DND-41 (cell line): ENCODE measurements around the gene NEURL1.

Source experiments
- ATAC-seq: fragments of 200-7000 bp; cut with Tn5 transposase; 3 replicates; pipeline ENCODE4 v1.9.1; 2021; ENCODE audit warnings: low read depth; ENCODE audit not compliant: insufficient read depth
- DNase-seq: peaks from one replicate; pipeline ENCODE4 v3.0.0-alpha.2; 2020
- H2AFZ ChIP-seq: 2 replicates; pipeline ENCODE4 v1.6.0; 2012; ENCODE audit warnings: low read depth, low read length
- H3K27ac ChIP-seq: 2 replicates; pipeline ENCODE4 v1.5.1; 2012; ENCODE audit warnings: low read length, inconsistent platforms
- H3K27me3 ChIP-seq: fragments of 200-600 bp; sonication (generic); 2 replicates; pipeline ENCODE4 v1.6.0; 2012; ENCODE audit warnings: low read length, mild to moderate bottlenecking, inconsistent platforms; ENCODE audit not compliant: insufficient read depth, poor library complexity
- H3K36me3 ChIP-seq: 2 replicates; pipeline ENCODE4 v1.5.1; 2012; ENCODE audit warnings: low read length, inconsistent platforms; ENCODE audit not compliant: insufficient read depth
- H3K4me1 ChIP-seq: 2 replicates; pipeline ENCODE4 v1.5.1; 2012; ENCODE audit warnings: mild to moderate bottlenecking, low read length; ENCODE audit not compliant: insufficient read depth
- H3K4me2 ChIP-seq: 2 replicates; pipeline ENCODE4 v1.6.0; 2012; ENCODE audit warnings: mild to moderate bottlenecking, moderate library complexity, low read length, inconsistent platforms; ENCODE audit not compliant: insufficient read depth
- H3K4me3 ChIP-seq, 2 experiments: fragments of 200-600 bp in 1 of 2; shearing (Covaris generic) in 1 of 2; 2 replicates each; pipeline ENCODE4 v1.5.1; 2012 to 2016; ENCODE audit warnings: inconsistent platforms in 2 of 2, low read length in 2 of 2, mild to moderate bottlenecking in 2 of 2, low read depth in 1 of 2, moderate library complexity in 1 of 2
- H3K79me2 ChIP-seq: 2 replicates; pipeline ENCODE4 v1.6.0; 2012; ENCODE audit warnings: low read length, inconsistent platforms; ENCODE audit not compliant: insufficient read depth
- H3K9ac ChIP-seq: 2 replicates; pipeline ENCODE4 v1.6.0; 2012; ENCODE audit warnings: low read depth, mild to moderate bottlenecking, inconsistent platforms, low read length, moderate library complexity
- H3K9me3 ChIP-seq: 2 replicates; pipeline ENCODE4 v1.5.1; 2012; ENCODE audit warnings: low read length, moderate library complexity, mild to moderate bottlenecking, inconsistent platforms; ENCODE audit not compliant: insufficient read depth, severe bottlenecking
- H4K20me1 ChIP-seq: 2 replicates; pipeline ENCODE4 v1.6.0; 2012; ENCODE audit warnings: low read length; ENCODE audit not compliant: insufficient read depth
- EZH2 ChIP-seq: IDR thresholded peaks from 3 replicates; pipeline ENCODE4 v1.6.1; 2012; ENCODE audit warnings: borderline replicate concordance, low read depth, mild to moderate bottlenecking, moderate library complexity, low read length, inconsistent platforms; ENCODE audit not compliant: severe bottlenecking
- TF ChIP-seq, protein P1 (sequence below): IDR thresholded peaks from 2 replicates; pipeline ENCODE4 v1.5.1; 2012; ENCODE audit warnings: borderline replicate concordance, low read length, moderate library complexity, mild to moderate bottlenecking; ENCODE audit not compliant: poor library complexity, severe bottlenecking; ENCODE audit errors: extremely low read depth

The NEURL1 gene

DNA sequence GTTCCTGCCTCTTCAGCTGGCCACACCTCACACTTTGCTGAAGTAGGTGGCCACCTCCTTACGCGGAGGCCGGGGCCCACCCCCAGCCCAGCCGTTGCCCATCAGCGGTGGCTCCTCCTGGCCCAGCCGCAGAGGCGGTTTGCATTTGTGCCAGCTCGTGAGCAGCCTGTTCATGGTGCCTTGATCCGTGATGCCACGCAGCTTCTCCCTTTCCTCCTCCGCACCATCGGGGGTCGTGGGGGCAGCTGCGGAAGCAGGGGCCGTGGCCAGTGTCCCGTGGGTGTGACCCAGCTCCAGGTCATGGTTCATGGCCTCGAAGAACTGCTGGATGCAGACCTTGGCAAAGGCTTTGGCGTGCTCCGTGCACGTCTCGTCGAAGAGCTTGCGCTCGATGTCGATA lies 38.3 kb upstream of the NEURL1 start:
- no peaks in the 10 kb centered on the region for H3K27me3 ChIP-seq
- H3K4me2 ChIP-seq, result no peak overlapping the region
- TF ChIP-seq EZH2, result no peak
- TF ChIP-seq, protein P1, sequence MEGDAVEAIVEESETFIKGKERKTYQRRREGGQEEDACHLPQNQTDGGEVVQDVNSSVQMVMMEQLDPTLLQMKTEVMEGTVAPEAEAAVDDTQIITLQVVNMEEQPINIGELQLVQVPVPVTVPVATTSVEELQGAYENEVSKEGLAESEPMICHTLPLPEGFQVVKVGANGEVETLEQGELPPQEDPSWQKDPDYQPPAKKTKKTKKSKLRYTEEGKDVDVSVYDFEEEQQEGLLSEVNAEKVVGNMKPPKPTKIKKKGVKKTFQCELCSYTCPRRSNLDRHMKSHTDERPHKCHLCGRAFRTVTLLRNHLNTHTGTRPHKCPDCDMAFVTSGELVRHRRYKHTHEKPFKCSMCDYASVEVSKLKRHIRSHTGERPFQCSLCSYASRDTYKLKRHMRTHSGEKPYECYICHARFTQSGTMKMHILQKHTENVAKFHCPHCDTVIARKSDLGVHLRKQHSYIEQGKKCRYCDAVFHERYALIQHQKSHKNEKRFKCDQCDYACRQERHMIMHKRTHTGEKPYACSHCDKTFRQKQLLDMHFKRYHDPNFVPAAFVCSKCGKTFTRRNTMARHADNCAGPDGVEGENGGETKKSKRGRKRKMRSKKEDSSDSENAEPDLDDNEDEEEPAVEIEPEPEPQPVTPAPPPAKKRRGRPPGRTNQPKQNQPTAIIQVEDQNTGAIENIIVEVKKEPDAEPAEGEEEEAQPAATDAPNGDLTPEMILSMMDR, result no peak
- peaks cover 2% of the 10 kb centered on the region; the same call in 1 of the 2 replicates for H3K36me3 ChIP-seq
- H4K20me1 ChIP-seq, result no peaks in the 10 kb centered on the region; the same call in 1 of the 2 replicates
- H3K4me3 ChIP-seq, result no peak overlapping the region
- peaks cover 27% of the 10 kb centered on the region for H3K4me1 ChIP-seq
- no peak for DNase-seq
- no peak overlapping the region for H2AFZ ChIP-seq
- H3K27ac ChIP-seq, result no peak overlapping the region
- H3K9me3 ChIP-seq, result no peaks in the 10 kb centered on the region
- peaks cover 7% of the 10 kb centered on the region; the same call in 1 of the 2 replicates for H3K79me2 ChIP-seq
- no peak overlapping the region for H3K9ac ChIP-seq
- ATAC-seq, result no peak

DNA sequence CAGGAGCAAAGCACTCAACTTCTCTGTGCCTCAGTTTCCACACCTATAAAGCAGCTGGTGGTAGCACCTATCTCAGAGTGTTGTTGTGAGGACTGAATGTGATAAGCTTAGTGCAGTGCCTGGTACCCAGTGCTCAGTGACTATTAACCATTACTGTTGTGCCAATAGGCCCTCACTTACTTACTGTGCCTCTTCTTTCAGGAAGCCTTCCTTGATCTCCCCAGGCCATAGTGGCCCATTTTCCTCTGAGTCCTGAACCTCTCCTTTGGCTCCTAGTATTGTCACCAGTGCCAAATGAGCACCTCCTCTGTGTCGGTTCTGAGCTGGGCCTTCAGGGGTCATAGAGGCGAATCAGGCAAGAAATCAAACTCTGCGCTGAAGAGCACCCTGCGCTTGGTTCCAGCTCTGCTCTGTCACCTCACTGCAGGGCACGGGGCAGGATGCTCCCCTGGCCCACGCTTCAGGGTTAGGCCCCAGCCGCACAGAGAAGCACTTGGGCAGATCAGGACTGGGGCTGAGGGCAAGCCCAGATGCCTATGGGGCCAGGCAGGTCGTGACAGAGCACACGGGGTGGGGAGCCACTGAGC lies 37.3 kb upstream of the NEURL1 start:
- H3K79me2 ChIP-seq, result peaks cover 6% of the 10 kb centered on the region; the same call in 1 of the 2 replicates
- no peak for ATAC-seq
- no peaks in the 10 kb centered on the region; the same call in 1 of the 2 replicates for H4K20me1 ChIP-seq
- H3K4me1 ChIP-seq, result peaks cover 17% of the 10 kb centered on the region
- H3K9me3 ChIP-seq, result no peaks in the 10 kb centered on the region
- H3K9ac ChIP-seq, result no peak overlapping the region
- H3K27me3 ChIP-seq, result no peaks in the 10 kb centered on the region
- no peak overlapping the region for H3K4me2 ChIP-seq
- H2AFZ ChIP-seq, result no peak overlapping the region
- no peaks in the 10 kb centered on the region for H3K36me3 ChIP-seq
- no peak overlapping the region for H3K4me3 ChIP-seq
- TF ChIP-seq, protein P1, result no peak
- TF ChIP-seq EZH2, result no peak
- H3K27ac ChIP-seq, result no peak overlapping the region
- DNase-seq, result no peak

DNA sequence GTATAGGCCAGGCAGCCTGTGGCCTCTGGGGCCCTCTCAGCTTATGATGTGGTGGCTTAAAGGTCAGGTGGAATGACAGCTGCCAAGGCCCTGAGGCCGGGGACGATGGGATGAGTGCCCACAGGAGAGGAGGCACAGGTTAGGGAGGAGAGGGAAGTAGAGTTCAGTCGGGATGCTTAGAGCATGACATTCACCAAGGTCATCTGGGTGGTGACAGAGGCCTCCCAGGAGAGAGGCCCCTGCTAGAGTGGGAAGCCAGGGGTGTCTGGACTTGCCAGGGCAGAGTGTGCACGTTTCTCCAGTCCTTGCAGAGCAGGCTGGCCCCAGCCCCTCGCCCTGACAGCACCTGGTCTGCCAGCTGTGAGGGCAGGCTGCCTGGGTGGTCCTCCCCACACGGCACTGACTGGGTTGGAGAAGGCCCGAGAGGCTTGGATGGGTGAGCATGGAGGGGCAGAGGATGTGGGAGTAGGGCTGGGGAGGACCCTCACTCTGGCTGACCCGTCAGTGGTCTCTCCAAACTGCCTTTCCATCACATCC lies 36.3 kb upstream of the NEURL1 start:
- no peaks in the 10 kb centered on the region for H3K9me3 ChIP-seq
- ATAC-seq (no peak), DNase-seq (no peak)
- peaks cover 9% of the 10 kb centered on the region for H3K4me1 ChIP-seq
- no peak overlapping the region for H3K4me3 ChIP-seq
- H3K4me2 ChIP-seq, result no peak overlapping the region
- H3K36me3 ChIP-seq, result no peaks in the 10 kb centered on the region
- no peak overlapping the region for H2AFZ ChIP-seq
- no peaks in the 10 kb centered on the region for H3K27me3 ChIP-seq
- no peaks in the 10 kb centered on the region; the same call in 1 of the 2 replicates for H4K20me1 ChIP-seq
- no peak overlapping the region for H3K9ac ChIP-seq
- TF ChIP-seq, protein P1, result no peak
- TF ChIP-seq EZH2, result no peak
- H3K27ac ChIP-seq, result no peak overlapping the region
- H3K79me2 ChIP-seq, result no peaks in the 10 kb centered on the region
